NCI-H2029 (cell line): ENCODE results near the gene OSBPL3.

Experiments used
- DNase-seq: peaks from one replicate; lab custom pipeline; 2025; lab: John Stamatoyannopoulos, UW

The OSBPL3 gene

GRCh38 chr7:24828891-24829661 is 150.9 kb downstream of the OSBPL3 start:
- no peak for DNase-seq

GRCh38 chr7:24827589-24827988 is 152.4 kb downstream of the OSBPL3 start:
- no peak for DNase-seq

DNA sequence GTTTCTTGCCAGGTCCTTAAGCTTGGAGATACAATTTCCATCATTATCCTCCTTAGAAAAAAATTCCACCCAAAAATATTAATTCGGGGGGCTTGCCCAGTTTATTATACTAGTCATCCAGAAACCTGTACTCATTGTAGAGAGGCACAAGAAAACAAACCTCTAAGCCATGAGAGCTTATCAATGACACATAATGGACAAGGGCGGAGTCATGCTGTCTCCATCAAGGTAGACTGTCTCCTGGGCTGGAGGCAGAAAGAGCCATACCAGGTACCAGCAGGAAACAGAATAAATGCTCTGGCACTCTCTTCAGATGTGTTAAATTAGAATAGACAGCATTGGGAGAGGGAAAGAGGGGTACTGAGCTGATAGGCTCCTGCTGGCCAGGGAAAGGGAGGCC is 153.0 kb downstream of the OSBPL3 start:
- no peak for DNase-seq

DNA sequence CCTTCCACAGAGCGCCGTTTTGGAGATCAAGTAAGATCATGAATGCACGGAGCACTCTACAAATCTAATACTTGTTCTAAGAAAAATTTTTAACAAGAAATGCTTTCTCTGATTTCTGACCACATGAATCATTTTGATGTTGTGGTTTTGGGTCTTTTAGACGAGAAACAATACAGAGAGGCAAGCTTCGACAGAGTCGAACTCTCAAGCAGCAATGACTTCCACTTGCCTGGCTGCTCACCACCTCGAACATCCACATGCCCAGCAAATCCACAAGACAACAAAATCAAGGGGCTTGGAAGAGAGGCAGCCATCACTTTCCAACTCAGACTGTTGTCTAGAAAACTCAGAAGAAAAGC is 153.3 kb downstream of the OSBPL3 start:
- no peak for DNase-seq

- no peak for DNase-seq
Measured at GRCh38 chr7:24825931-24826661, 153.9 kb downstream of the OSBPL3 start.

- DNase-seq = no peak
Measured at GRCh38 chr7:24825381-24825794, 154.6 kb downstream of the OSBPL3 start.

DNA sequence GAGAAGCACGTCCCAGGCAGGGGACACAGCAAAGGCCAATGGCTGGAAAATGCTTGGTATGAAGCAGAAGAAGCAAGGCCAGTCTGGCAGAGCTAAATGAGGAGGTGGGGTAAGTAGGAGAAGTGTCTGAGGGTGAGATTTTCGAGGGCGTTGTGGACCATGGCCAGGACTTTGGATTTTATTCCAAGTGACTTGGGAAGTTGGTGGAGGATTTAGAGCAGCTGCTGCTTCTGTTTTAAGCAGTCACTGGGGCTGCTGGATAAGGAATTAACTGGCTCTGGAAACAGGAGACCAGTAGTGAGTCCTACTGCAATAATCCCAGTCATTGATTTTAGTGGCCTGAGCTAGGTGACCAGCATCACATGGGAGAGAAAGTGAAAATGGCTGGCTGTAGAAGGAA is 155.1 kb downstream of the OSBPL3 start:
- no peak for DNase-seq

- no peak for DNase-seq
Measured at GRCh38 chr7:24824400-24824799, 155.6 kb downstream of the OSBPL3 start.

GRCh38 chr7:24821754-24822054 is 158.3 kb downstream of the OSBPL3 start:
- no peak for DNase-seq

GRCh38 chr7:24821045-24821753 is 158.8 kb downstream of the OSBPL3 start:
- peak; percentile 20 for DNase-seq

DNA sequence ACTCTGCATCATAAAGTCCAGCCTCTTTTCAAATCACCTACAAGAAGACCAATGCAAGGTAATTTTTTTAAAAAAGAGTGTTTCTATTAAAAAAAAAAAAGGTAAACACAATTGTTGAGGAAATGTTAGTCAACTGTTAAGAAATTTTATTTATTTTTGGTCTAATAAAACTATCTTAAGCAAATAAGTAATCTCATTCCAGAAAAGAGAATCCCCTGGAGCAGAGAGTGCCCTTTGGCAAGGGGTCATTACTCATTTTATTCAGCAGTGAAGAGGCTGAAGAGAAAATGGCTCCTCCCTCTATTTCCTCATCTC is 159.3 kb downstream of the OSBPL3 start:
- DNase-seq = peak; percentile 67

GRCh38 chr7:24819916-24820689 is 159.9 kb downstream of the OSBPL3 start:
- peak; percentile 82 for DNase-seq

GRCh38 chr7:24817339-24817738 is 162.6 kb downstream of the OSBPL3 start:
- peak; percentile 8 for DNase-seq

- no peak for DNase-seq
Measured at GRCh38 chr7:24816868-24817267, 163.1 kb downstream of the OSBPL3 start.

GRCh38 chr7:24812305-24812945 is 167.6 kb downstream of the OSBPL3 start:
- peak; percentile 12 for DNase-seq

DNA sequence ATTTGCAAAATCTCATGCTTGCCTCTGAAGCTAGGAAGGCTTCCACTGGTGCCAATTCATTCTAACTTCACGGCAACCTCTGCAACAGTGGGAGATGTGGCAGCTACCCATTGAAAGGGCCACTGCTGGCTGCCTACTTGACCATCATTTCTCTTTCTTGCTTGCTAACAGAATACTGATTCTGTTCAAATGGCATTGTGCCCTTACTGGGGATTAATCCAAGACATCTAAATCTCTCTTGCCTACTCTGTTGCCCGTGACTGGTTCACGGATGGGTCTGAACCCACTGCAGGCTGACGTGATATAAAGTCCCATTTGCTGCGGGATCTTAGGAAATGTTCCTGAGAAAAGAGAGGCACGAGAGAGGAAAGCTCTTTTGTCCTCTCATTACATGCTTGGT is 171.5 kb downstream of the OSBPL3 start:
- no peak for DNase-seq

DNA sequence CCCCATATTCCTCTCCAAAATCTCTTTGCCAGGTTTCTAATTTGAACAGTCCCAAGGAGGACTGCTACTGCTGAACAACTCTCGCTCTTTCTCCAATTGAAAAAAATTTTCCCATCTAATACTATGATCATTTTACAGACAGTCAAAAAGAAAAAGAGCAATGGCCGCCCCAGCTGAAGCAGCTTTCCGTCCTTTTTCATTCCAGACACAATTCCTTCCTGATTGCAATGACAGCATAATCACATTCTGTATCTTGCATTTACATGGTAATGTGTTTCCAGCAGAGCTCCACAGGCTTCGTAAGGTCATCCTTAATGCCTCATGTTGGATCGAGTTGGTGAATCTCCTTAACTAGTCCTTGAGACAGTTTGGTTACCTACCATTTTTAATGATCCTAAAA is 177.7 kb downstream of the OSBPL3 start:
- no peak for DNase-seq

GRCh38 chr7:24801883-24802282 is 178.1 kb downstream of the OSBPL3 start:
- no peak for DNase-seq

GRCh38 chr7:24800667-24801066 is 179.3 kb downstream of the OSBPL3 start:
- no peak for DNase-seq

GRCh38 chr7:24800073-24800472 is 179.9 kb downstream of the OSBPL3 start:
- DNase-seq = no peak

- DNase-seq = no peak
Measured at GRCh38 chr7:24799506-24799905, 180.5 kb downstream of the OSBPL3 start.

DNA sequence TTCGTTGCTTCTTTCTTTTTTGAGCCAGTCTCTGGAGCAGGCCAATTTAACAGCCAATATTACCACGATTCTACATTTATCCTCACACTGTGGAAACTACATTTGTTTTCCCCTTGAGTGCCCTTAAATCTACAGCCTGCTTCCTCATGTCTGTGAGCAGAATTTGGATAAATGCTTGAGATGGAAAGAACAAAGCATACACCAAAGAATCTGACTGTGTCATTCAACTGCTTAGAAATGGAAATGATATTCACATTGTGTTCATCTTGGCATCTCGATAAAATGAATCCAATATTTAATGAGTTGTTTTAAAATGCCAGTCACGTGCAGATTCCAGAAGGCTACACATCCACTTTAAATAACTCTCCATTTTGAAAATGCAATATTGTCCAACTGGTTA is 181.7 kb downstream of the OSBPL3 start:
- DNase-seq = no peak
